Left lung (tissue), 10 donors: ENCODE measurements around the gene WHRN. TPM values are rescaled to one million over a fixed set of nuclear protein-coding genes. Genes with fewer than 3 reads are reported as not detected.

ENCODE experiments used
- ATAC-seq: fragments of 200-7000 bp; cut with Tn5 transposase; one replicate; pipeline ENCODE4 v1.9.1; 2020; ENCODE audit warnings: moderate library complexity
- DNase-seq, 4 donors: peaks; one replicate each; pipeline ENCODE4 v3.0.0-alpha.2; 2013 to 2020
- H3K27ac ChIP-seq, 2 donors: fragments of 200-600 bp; sonication (generic) in 1 of 2; one replicate each; pipeline versions ENCODE4 v1.5.0 to v1.8.0; 2020 to 2021
- H3K27me3 ChIP-seq, 2 donors: fragments of 200-600 bp; sonication (generic) in 1 of 2; one replicate each; pipeline versions ENCODE4 v1.5.0 to v1.8.0; 2020 to 2021
- H3K36me3 ChIP-seq, 2 donors: fragments of 200-600 bp; sonication (generic) in 1 of 2; one replicate each; pipeline versions ENCODE4 v1.5.0 to v1.8.0; 2020 to 2021
- H3K4me1 ChIP-seq, 2 donors: fragments of 200-600 bp; one replicate each; pipeline ENCODE4 v1.8.0; 2021
- H3K4me3 ChIP-seq, 2 donors: fragments of 200-600 bp; sonication (generic) in 1 of 2; one replicate each; pipeline versions ENCODE4 v1.5.0 to v1.8.0; 2020 to 2021; ENCODE audit warnings: mild to moderate bottlenecking in 1 of 2
- H3K9me3 ChIP-seq, 2 donors: fragments of 200-600 bp; sonication (generic) in 1 of 2; one replicate each; pipeline versions ENCODE4 v1.5.0 to v1.8.0; 2020 to 2021
- intact Hi-C, 2 donors: fragments of 100-400 bp; cut with DNase I; formaldehyde crosslinking; loops; one replicate each; pipeline versions ENCODE4 v1.11.2 to v1.14.2; 2022
- polyA plus RNA-seq, 6 donors: library from polyadenylated mRNA; unstranded; fragments of 120-200 nt; gene quantifications; one replicate each; pipeline ENCODE4 v1.2.1, GENCODE V29; 2013; ENCODE audit not compliant: insufficient read length in 6 of 6
- total RNA-seq, 2 donors: library from RNA; stranded (reverse); fragmentation: NEBNext Ultra II Directional; extraction: Animal tissue kit (Norgen Biotek cat#: 25700); gene quantifications; one replicate each; pipeline ENCODE4 v1.2.1, GENCODE V29; 2021
- TF ChIP-seq, protein P1 (sequence below), 2 donors: fragments of 200-600 bp; sonication (generic) in 1 of 2; IDR thresholded peaks; one replicate each; pipeline versions ENCODE4 v1.5.0 to v1.8.0; 2021; ENCODE audit warnings: antibody characterized with exemption in 2 of 2
- donor health status: DM: no; HTN: yes; CAD: no.
- donor health status: DM: no; HTN: no; CAD: no.

WHRN gene
- total and polyA plus RNA-seq, 8 donors: 5.1 to 17.3 (median 10.7) TPM

DNA sequence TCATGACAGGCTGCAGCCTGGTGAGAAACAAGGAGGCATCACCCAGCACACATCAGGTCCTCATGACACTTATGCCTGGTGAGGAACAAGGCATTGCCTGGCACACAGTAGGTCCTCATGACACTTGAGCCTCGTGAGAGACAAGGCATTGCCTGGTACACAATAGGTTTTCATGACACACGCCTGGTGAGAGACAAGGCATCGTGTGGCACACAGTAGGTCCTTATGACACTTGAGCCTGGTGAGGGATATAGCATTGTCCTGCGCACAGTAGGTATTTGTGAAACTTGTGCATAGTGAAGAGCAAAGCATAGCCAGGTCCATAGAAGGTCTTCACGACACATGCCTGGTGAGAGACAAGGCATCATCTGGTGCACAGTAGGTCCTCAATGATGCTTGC is 23.5 kb downstream of the WHRN start:
- no peaks in the 10 kb centered on the region for H3K9me3 ChIP-seq
- no peak overlapping the region for H3K4me3 ChIP-seq
- no peak overlapping the region for H3K27ac ChIP-seq
- intact Hi-C loops: loop anchor here in 1 of 2 donors (5.0 kb wide), 1 partner anchor 176 kb away; the partner anchor contains the start of gene TEX53
- DNase-seq: no peak
- H3K4me1 ChIP-seq: peaks cover 0 to 8% of the 10 kb centered on the region in 2 donors
- ATAC-seq: no peak
- no peaks in the 10 kb centered on the region for H3K36me3 ChIP-seq
- TF ChIP-seq, protein P1, sequence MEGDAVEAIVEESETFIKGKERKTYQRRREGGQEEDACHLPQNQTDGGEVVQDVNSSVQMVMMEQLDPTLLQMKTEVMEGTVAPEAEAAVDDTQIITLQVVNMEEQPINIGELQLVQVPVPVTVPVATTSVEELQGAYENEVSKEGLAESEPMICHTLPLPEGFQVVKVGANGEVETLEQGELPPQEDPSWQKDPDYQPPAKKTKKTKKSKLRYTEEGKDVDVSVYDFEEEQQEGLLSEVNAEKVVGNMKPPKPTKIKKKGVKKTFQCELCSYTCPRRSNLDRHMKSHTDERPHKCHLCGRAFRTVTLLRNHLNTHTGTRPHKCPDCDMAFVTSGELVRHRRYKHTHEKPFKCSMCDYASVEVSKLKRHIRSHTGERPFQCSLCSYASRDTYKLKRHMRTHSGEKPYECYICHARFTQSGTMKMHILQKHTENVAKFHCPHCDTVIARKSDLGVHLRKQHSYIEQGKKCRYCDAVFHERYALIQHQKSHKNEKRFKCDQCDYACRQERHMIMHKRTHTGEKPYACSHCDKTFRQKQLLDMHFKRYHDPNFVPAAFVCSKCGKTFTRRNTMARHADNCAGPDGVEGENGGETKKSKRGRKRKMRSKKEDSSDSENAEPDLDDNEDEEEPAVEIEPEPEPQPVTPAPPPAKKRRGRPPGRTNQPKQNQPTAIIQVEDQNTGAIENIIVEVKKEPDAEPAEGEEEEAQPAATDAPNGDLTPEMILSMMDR (IDR thresholded peaks at IDR 0.05): no peak
- no peaks in the 10 kb centered on the region for H3K27me3 ChIP-seq

DNA sequence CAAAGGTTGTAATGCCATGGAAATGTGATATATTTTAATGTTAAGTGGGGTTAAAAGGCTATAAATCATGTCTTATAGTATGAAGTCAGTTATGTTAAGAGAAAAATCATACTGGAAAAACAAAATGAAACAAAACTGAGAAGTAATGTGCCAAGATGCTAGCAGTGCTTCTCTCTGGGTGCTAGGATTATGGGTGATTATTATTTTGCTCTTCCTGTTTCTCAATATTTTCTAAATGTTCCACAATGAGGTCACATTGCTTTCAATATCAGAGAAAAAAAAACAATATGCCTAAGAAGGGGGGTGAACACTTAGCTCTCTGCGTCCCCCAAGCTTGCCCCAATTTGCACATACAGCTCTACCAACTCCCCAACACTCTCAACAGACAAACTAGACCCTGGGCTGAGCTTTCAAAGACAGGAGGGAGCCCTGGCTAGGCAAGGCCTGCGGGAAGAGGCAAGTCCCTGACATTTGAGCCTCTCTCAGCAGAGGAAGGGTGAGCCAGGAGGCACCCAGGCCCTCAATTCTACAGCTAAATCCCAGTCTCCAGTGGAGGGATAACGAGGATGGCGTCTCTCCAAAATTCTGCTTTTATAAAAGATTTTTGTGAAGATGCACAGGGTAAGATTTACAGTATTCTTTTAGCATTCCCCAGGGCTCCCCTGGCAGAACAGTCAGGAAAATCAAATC is 24.4 kb downstream of the WHRN start:
- no peak overlapping the region for H3K27ac ChIP-seq
- TF ChIP-seq, protein P1 (IDR thresholded peaks at IDR 0.05): no peak
- ATAC-seq: no peak

DNA sequence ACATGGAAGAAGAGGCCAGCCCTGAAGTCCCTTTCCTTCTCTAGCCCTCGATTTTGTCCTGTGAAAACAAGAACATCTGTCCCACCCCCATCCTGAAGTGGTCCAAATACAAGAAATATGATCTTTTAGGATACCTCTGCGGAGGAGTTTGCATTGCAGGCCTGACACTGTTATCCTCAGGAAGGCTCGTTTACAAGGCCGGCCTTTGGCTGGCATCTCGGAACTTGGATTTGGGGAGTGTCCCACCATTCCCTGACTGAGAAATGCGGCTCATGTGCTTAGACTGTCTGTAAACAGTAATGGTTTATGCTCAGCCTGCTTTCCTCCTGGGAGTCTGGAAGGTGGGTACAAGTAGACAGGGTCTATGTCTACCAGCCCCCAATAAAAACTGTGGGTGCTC is 26.4 kb downstream of the WHRN start:
- Histone ChIP-seq H3K4me1 (no peaks in the 10 kb centered on the region), H3K4me3 (no peak overlapping the region), H3K9me3 (no peaks in the 10 kb centered on the region), H3K36me3 (no peaks in the 10 kb centered on the region), H3K27me3 (no peaks in the 10 kb centered on the region), H3K27ac (no peak overlapping the region)
- ATAC-seq: no peak
- intact Hi-C loops: no loop called here
- TF ChIP-seq, protein P1 (IDR thresholded peaks at IDR 0.05): no peak
- no peak for DNase-seq

More for the DNA sequence above, 24.4 kb downstream of the WHRN start:
- no peak for DNase-seq
- Histone ChIP-seq H3K9me3 (no peaks in the 10 kb centered on the region), H3K27me3 (no peaks in the 10 kb centered on the region), H3K36me3 (no peaks in the 10 kb centered on the region), H3K4me3 (no peak overlapping the region), H3K4me1 (peaks cover 0 to 8% of the 10 kb centered on the region in 2 donors)
- intact Hi-C loops: loop anchor here in 1 of 2 donors (5.0 kb wide), 1 partner anchor 176 kb away; the partner anchor contains the start of gene TEX53

DNA sequence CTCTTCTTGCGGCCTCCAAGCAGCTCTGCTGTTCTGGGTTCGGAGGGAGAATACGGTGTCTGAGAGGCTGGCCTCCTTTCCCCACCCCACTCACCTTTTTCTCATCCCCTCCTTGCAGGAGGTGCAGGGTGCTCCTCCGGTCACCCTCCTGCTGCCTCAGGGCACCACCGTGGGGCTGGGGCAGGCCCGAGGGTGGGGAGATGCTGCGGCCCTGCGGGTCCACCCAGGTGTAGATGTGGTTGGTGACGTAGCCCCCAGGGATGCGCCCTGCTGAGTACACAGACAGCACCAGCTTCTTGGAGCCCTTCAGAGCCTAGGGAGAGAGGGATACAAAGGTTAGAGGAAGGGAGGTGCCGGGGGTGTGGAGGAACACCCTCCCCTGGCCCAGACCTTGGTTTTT is 26.8 kb downstream of the WHRN start:
- TF ChIP-seq, protein P1 (IDR thresholded peaks at IDR 0.05): no peak
- Histone ChIP-seq H3K4me3 (no peak overlapping the region), H3K4me1 (no peaks in the 10 kb centered on the region), H3K27me3 (no peaks in the 10 kb centered on the region), H3K27ac (no peak overlapping the region), H3K9me3 (no peaks in the 10 kb centered on the region), H3K36me3 (no peaks in the 10 kb centered on the region)
- no peak for ATAC-seq
- intact Hi-C loops: no loop called here
- DNase-seq: no peak

DNA sequence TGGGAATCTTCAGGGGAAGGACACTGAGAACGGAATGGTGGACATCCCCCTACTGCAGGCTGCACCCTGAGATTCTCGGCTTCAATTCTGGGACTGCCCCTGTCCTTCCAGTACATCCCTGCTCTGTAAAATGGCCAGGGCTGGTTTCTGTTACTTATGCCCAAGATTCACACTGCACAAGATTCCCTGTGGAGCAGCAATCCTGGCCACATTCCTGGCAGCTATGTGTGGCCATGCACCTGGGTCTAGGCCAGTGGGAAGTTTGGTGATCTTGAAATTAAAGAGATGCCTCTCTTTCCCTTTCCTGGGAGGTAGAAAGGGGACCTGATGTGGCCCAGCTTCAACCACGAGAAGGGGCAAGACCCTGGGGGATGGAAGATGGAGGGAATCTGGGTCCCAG is 27.6 kb downstream of the WHRN start:
- intact Hi-C loops: no loop called here

More for the DNA sequence above, 27.6 kb downstream of the WHRN start:
- no peak for DNase-seq
- ATAC-seq: no peak
- no peak overlapping the region for H3K4me3 ChIP-seq
- TF ChIP-seq, protein P1 (IDR thresholded peaks at IDR 0.05): no peak
- H3K27ac ChIP-seq: no peak overlapping the region
- H3K9me3 ChIP-seq: no peaks in the 10 kb centered on the region
- no peaks in the 10 kb centered on the region for H3K27me3 ChIP-seq
- no peaks in the 10 kb centered on the region for H3K36me3 ChIP-seq
- H3K4me1 ChIP-seq: no peaks in the 10 kb centered on the region
